ENCODE data around the gene PALB2.
A peak's percentile ranks its signal among the peaks of the same experiment; 100 is the strongest.

The PALB2 gene

GRCh38 chr16:23562505-23562904 lies 78.6 kb downstream of the PALB2 start:
- H3K36me3 ChIP-seq (ENCODE audit: insufficient read depth, low read length) = peaks cover 74% of the 10 kb centered on the region
- no peaks in the 10 kb centered on the region for H3K27me3 ChIP-seq (ENCODE audit: control insufficient read depth in 1 of 2, insufficient read depth in 2 of 2, low read length in 2 of 2)
- peaks cover 19% of the 10 kb centered on the region for H3K4me1 ChIP-seq (ENCODE audit: insufficient read depth, low read length)
- no peak overlapping the region for H3K4me3 ChIP-seq (ENCODE audit: low read depth in 1 of 2, low read length in 2 of 2)
- H3K9ac ChIP-seq (ENCODE audit: low read length) = no peak overlapping the region
- no peaks in the 10 kb centered on the region for H3K9me3 ChIP-seq (ENCODE audit: low read length)
- H3K27ac ChIP-seq (ENCODE audit: low read depth, low read length) = no peak overlapping the region

- H3K4me1 ChIP-seq (ENCODE audit: insufficient read depth, low read length) = peaks cover 23% of the 10 kb centered on the region
- H3K36me3 ChIP-seq (ENCODE audit: insufficient read depth, low read length) = peaks cover 65% of the 10 kb centered on the region
- H3K27ac ChIP-seq (ENCODE audit: low read depth, low read length) = no peak overlapping the region
- H3K4me3 ChIP-seq (ENCODE audit: low read depth in 1 of 2, low read length in 2 of 2) = no peak overlapping the region
- no peak overlapping the region for H3K9ac ChIP-seq (ENCODE audit: low read length)
- no peaks in the 10 kb centered on the region for H3K9me3 ChIP-seq (ENCODE audit: low read length)
- H3K27me3 ChIP-seq (ENCODE audit: control insufficient read depth in 1 of 2, insufficient read depth in 2 of 2, low read length in 2 of 2) = no peaks in the 10 kb centered on the region
Observed at GRCh38 chr16:23561586-23561985, 79.5 kb downstream of the PALB2 start.

- Histone ChIP-seq H3K9ac (ENCODE audit: low read length) (peak overlapping the region; percentile 74), H3K27me3 (ENCODE audit: control insufficient read depth in 1 of 2, insufficient read depth in 2 of 2, low read length in 2 of 2) (no peaks in the 10 kb centered on the region), H3K4me3 (ENCODE audit: low read depth in 1 of 2, low read length in 2 of 2) (peak overlapping the region; percentile 81 to 82), H3K4me1 (ENCODE audit: insufficient read depth, low read length) (peaks cover 26% of the 10 kb centered on the region), H3K9me3 (ENCODE audit: low read length) (no peaks in the 10 kb centered on the region), H3K36me3 (ENCODE audit: insufficient read depth, low read length) (peaks cover 37% of the 10 kb centered on the region), H3K27ac (ENCODE audit: low read depth, low read length) (peak overlapping the region; percentile 89)
Observed at GRCh38 chr16:23557779-23558702, 83.1 kb downstream of the PALB2 start.

- Histone ChIP-seq H3K4me1 (ENCODE audit: insufficient read depth, low read length) (peaks cover 26% of the 10 kb centered on the region), H3K4me3 (ENCODE audit: low read depth in 1 of 2, low read length in 2 of 2) (peak within 1 kb of the TSS; percentile 81 to 82), H3K9ac (ENCODE audit: low read length) (peak within 1 kb of the TSS; percentile 74), H3K9me3 (ENCODE audit: low read length) (no peaks in the 10 kb centered on the region), H3K36me3 (ENCODE audit: insufficient read depth, low read length) (peaks cover 35% of the 10 kb centered on the region), H3K27me3 (ENCODE audit: control insufficient read depth in 1 of 2, insufficient read depth in 2 of 2, low read length in 2 of 2) (no peaks in the 10 kb centered on the region), H3K27ac (ENCODE audit: low read depth, low read length) (peak within 1 kb of the TSS; percentile 89)
Observed at GRCh38 chr16:23556881-23557778, 84.0 kb downstream of the PALB2 start, which contains the start of the genes EARS2 and UBFD1. TSS of gene EARS2 (minus strand) at chr16:23557350. CDS start at chr16:23557343, 7 bp downstream. TSS of gene UBFD1 (plus strand) at chr16:23557727. CDS start at chr16:23557743, 16 bp downstream.

- no peaks in the 10 kb centered on the region for H3K27me3 ChIP-seq (ENCODE audit: control insufficient read depth in 1 of 2, insufficient read depth in 2 of 2, low read length in 2 of 2)
- H3K4me3 ChIP-seq (ENCODE audit: low read depth in 1 of 2, low read length in 2 of 2) = no peak overlapping the region
- H3K4me1 ChIP-seq (ENCODE audit: insufficient read depth, low read length) = peaks cover 19% of the 10 kb centered on the region
- H3K36me3 ChIP-seq (ENCODE audit: insufficient read depth, low read length) = peaks cover 29% of the 10 kb centered on the region
- H3K9ac ChIP-seq (ENCODE audit: low read length) = no peak overlapping the region
- no peaks in the 10 kb centered on the region for H3K9me3 ChIP-seq (ENCODE audit: low read length)
- H3K27ac ChIP-seq (ENCODE audit: low read depth, low read length) = no peak overlapping the region
Observed at GRCh38 chr16:23554536-23554935, 86.6 kb downstream of the PALB2 start.
